Spleen (tissue), 11 donors: ENCODE measurements around the gene UBQLN4. TPM values are rescaled to one million over a fixed set of nuclear protein-coding genes. Genes with fewer than 3 reads are reported as not detected.

Experiments used
- DNase-seq: peaks from one replicate; pipeline ENCODE4 v3.0.0-alpha.2; 2020
- H3K27ac ChIP-seq, 8 donors: fragments of 200-600 bp; sonication (generic) in 7 of 8; 1 replicate in 4 of 8; 2 replicates in 4 of 8; pipeline versions ENCODE4 v1.5.0 to v1.8.0; 2016 to 2021; ENCODE audit warnings: inconsistent platforms in 4 of 8, mild to moderate bottlenecking in 4 of 8, moderate library complexity in 1 of 8
- H3K27me3 ChIP-seq, 7 donors: fragments of 200-600 bp; sonication (generic) in 6 of 7; replicated peaks in 1 of 7; 1 replicate in 4 of 7; 2 replicates in 3 of 7; pipeline versions ENCODE4 v1.5.0 to v1.8.0; 2016 to 2021; ENCODE audit warnings: inconsistent platforms in 3 of 7, mild to moderate bottlenecking in 1 of 7
- H3K36me3 ChIP-seq, 6 donors: fragments of 200-600 bp; sonication (generic) in 5 of 6; 1 replicate in 4 of 6; 2 replicates in 2 of 6; pipeline versions ENCODE4 v1.5.0 to v1.8.0; 2016 to 2021; ENCODE audit warnings: inconsistent platforms in 2 of 6
- H3K4me1 ChIP-seq, 6 donors: fragments of 200-600 bp; sonication (generic) in 5 of 6; 1 replicate in 3 of 6; 2 replicates in 3 of 6; pipeline versions ENCODE4 v1.5.0 to v1.8.0; 2016 to 2021; ENCODE audit warnings: inconsistent platforms in 3 of 6
- H3K4me3 ChIP-seq, 8 donors: fragments of 200-600 bp; sonication (generic) in 7 of 8; 1 replicate in 4 of 8; 2 replicates in 4 of 8; pipeline versions ENCODE4 v1.5.0 to v1.8.0; 2016 to 2021; ENCODE audit warnings: inconsistent platforms in 4 of 8, mild to moderate bottlenecking in 4 of 8, moderate library complexity in 2 of 8
- H3K9me3 ChIP-seq, 8 donors: fragments of 200-600 bp; sonication (generic) in 7 of 8; 1 replicate in 4 of 8; 2 replicates in 4 of 8; pipeline versions ENCODE4 v1.5.0 to v1.8.0; 2016 to 2021; ENCODE audit warnings: inconsistent platforms in 4 of 8
- CTCF ChIP-seq, 11 experiments: fragments of 200-600 bp in 7 of 11; fragments of 450-650 bp in 4 of 11; sonication (generic) in 4 of 11; IDR thresholded peaks in 8 of 11; conservative IDR thresholded peaks in 3 of 11; 1 replicate in 7 of 11; 2 replicates in 4 of 11; pipeline versions ENCODE4 v1.4.0 to v1.8.0; 2016 to 2021; ENCODE audit warnings: antibody characterized with exemption in 11 of 11, inconsistent platforms in 4 of 11, mild to moderate bottlenecking in 1 of 11
- POLR2A ChIP-seq, 3 donors: fragments of 450-650 bp; IDR thresholded peaks; one replicate each; pipeline ENCODE4 v1.5.1; 2017; ENCODE audit warnings: antibody characterized with exemption in 3 of 3, mild to moderate bottlenecking in 1 of 3
- POLR2AphosphoS5 ChIP-seq, 3 donors: sonication (generic); formaldehyde crosslinking; IDR thresholded peaks; one replicate each; pipeline ENCODE4 v1.5.1; 2017; ENCODE audit warnings: antibody characterized with exemption in 3 of 3
- WGBS, 5 donors: extraction: QIAGEN DNeasy Blood & Tissue Kit in 3 of 5; methylation state at CpG; one replicate each; pipeline versions ENCODE4 v1.1.5 to v1.1.7; 2013 to 2018; 5-methylcytosine and 5-hydroxymethylcytosine counted together
- intact Hi-C: fragments of 100-400 bp; cut with DNase I; formaldehyde crosslinking; loops from one replicate; pipeline ENCODE4 v1.15.0; 2023; ENCODE audit warnings: low total_unique reads
- polyA plus RNA-seq, 3 donors: library from polyadenylated mRNA; stranded (reverse); fragments of 200-250 nt; gene quantifications; one replicate each; pipeline ENCODE4 v1.2.1, GENCODE V29; 2013
- total RNA-seq, 7 donors: library from RNA; depleted of rRNA in 3 of 7; stranded (reverse); fragments of >200 nt in 3 of 7; fragmentation: NEBNext Ultra II Directional in 4 of 7; extraction: Animal tissue kit (Norgen Biotek cat#: 25700) in 4 of 7; gene quantifications; one replicate each; pipeline versions ENCODE4 v1.1.0 to v1.2.1, GENCODE V29; 2016 to 2021
- donor health status: healthy with polysubstance abuse.
- donor health status: DM: no; HTN: no; CAD: no; lungs with moderate emphysema.
- donor health status: DM: no; HTN: no; CAD: no.
- donor health status: Bipolar disorder and iron deficiency.
- donor health status: healthy.
- donor health status: DM: no; HTN: no; CAD: no.
- donor health status: DM: yes; HTN: yes; CAD: no.

Gene UBQLN4
- total and polyA plus RNA-seq, 10 donors: 11.2 to 26.4 (median 19.5) TPM

DNA sequence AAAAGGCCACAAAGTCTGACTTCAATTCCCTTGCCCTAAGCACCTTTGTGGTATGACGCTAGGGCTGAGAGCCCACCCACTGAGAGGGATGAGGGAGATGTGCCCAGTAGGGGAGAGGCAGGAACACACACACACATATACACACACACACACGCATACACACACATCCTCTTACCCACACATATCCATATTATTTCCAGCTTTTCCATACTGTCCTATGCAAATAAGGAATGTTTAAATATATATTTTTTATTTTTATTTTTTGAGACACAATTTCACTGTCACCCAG, 10.3 kb upstream of the UBQLN4 start:
- H3K36me3 ChIP-seq: peaks cover 0 to 5% (median 0%) of the 10 kb centered on the region in 6 donors
- H3K27ac ChIP-seq: no peak overlapping the region
- H3K4me1 ChIP-seq: peaks cover 0 to 12% (median 0%) of the 10 kb centered on the region in 6 donors
- intact Hi-C loops: no loop called here
- no peak overlapping the region for H3K4me3 ChIP-seq
- WGBS, 5 donors: 61 to 92% (median 81%) methylated on average over 2 of the region's 2 CpGs
- TF ChIP-seq POLR2AphosphoS5 (IDR thresholded peaks at IDR 0.05) (no peak), POLR2A (IDR thresholded peaks at IDR 0.05) (no peak), CTCF (IDR thresholded peaks at IDR 0.05 in 8 of 11, conservative IDR thresholded peaks at IDR 0.05 in 3 of 11) (no peak)
- no peak for DNase-seq
- no peaks in the 10 kb centered on the region for H3K9me3 ChIP-seq
- H3K27me3 ChIP-seq: no peaks in the 10 kb centered on the region

GRCh38 chr1:156062189-156062588, 8.6 kb upstream of the UBQLN4 start:
- Histone ChIP-seq H3K36me3 (peaks cover 0 to 21% (median 3%) of the 10 kb centered on the region in 6 donors), H3K27ac (no peak overlapping the region), H3K9me3 (no peaks in the 10 kb centered on the region), H3K4me1 (peaks cover 0 to 18% (median 0%) of the 10 kb centered on the region in 6 donors), H3K27me3 (no peaks in the 10 kb centered on the region), H3K4me3 (no peak overlapping the region)
- TF ChIP-seq CTCF (IDR thresholded peaks at IDR 0.05 in 8 of 11, conservative IDR thresholded peaks at IDR 0.05 in 3 of 11) (no peak), POLR2AphosphoS5 (IDR thresholded peaks at IDR 0.05) (no peak), POLR2A (IDR thresholded peaks at IDR 0.05) (no peak)
- intact Hi-C loops: no loop called here
- WGBS, 5 donors: 68 to 94% (median 89%) methylated on average over 3 of the region's 3 CpGs
- DNase-seq: no peak

GRCh38 chr1:156060937-156061636, 7.5 kb upstream of the UBQLN4 start, which contains the start of gene RAB25:
Gene RAB25 (plus strand): TSS chr1:156061160. CDS start chr1:156061401, 241 bp downstream.
- Histone ChIP-seq H3K36me3 (peaks cover 0 to 31% (median 7%) of the 10 kb centered on the region in 6 donors), H3K4me1 (peaks cover 2 to 22% (median 7%) of the 10 kb centered on the region in 6 donors), H3K4me3 (no peak within 1 kb of the TSS), H3K27me3 (no peaks in the 10 kb centered on the region), H3K27ac (no peak within 1 kb of the TSS), H3K9me3 (no peaks in the 10 kb centered on the region)
- TF ChIP-seq POLR2AphosphoS5 (IDR thresholded peaks at IDR 0.05) (no peak), CTCF (IDR thresholded peaks at IDR 0.05 in 8 of 11, conservative IDR thresholded peaks at IDR 0.05 in 3 of 11) (no peak), POLR2A (IDR thresholded peaks at IDR 0.05) (no peak)
- intact Hi-C loops: no loop called here
- 63 to 75% (median 71%) methylated on average over 11 of the region's 11 CpGs for WGBS, 5 donors
- no peak for DNase-seq

GRCh38 chr1:156056326-156056849, 2.8 kb upstream of the UBQLN4 start:
- 90 to 100% (median 94%) methylated on average over 1 of the region's 1 CpG for WGBS, 5 donors
- H3K4me1 ChIP-seq: peaks cover 14 to 45% (median 30%) of the 10 kb centered on the region in 6 donors
- H3K9me3 ChIP-seq: no peaks in the 10 kb centered on the region
- no peak overlapping the region for H3K4me3 ChIP-seq
- no peaks in the 10 kb centered on the region for H3K27me3 ChIP-seq
- TF ChIP-seq POLR2AphosphoS5 (IDR thresholded peaks at IDR 0.05): no peak
- no peak for TF ChIP-seq CTCF (IDR thresholded peaks at IDR 0.05 in 8 of 11, conservative IDR thresholded peaks at IDR 0.05 in 3 of 11)
- TF ChIP-seq POLR2A (IDR thresholded peaks at IDR 0.05): no peak
- intact Hi-C loops: no loop called here
- H3K27ac ChIP-seq: peak overlapping the region in 1 of 8 donors; percentile 92
- DNase-seq: no peak
- peaks cover 0 to 35% (median 7%) of the 10 kb centered on the region in 6 donors for H3K36me3 ChIP-seq
